AG08395 (cell line): Measurements from ENCODE around the gene CHAD.
"Not testable (repeated sequence)": the region's sequence is repeated elsewhere in the genome, so short reads cannot be mapped to it uniquely, and the experiment has no call there.

Experiments used
- DNase-seq: peaks from one replicate; pipeline ENCODE4 v3.0.0; 2012; ENCODE audit warnings: mixed read lengths, low spot score

Gene CHAD

DNA sequence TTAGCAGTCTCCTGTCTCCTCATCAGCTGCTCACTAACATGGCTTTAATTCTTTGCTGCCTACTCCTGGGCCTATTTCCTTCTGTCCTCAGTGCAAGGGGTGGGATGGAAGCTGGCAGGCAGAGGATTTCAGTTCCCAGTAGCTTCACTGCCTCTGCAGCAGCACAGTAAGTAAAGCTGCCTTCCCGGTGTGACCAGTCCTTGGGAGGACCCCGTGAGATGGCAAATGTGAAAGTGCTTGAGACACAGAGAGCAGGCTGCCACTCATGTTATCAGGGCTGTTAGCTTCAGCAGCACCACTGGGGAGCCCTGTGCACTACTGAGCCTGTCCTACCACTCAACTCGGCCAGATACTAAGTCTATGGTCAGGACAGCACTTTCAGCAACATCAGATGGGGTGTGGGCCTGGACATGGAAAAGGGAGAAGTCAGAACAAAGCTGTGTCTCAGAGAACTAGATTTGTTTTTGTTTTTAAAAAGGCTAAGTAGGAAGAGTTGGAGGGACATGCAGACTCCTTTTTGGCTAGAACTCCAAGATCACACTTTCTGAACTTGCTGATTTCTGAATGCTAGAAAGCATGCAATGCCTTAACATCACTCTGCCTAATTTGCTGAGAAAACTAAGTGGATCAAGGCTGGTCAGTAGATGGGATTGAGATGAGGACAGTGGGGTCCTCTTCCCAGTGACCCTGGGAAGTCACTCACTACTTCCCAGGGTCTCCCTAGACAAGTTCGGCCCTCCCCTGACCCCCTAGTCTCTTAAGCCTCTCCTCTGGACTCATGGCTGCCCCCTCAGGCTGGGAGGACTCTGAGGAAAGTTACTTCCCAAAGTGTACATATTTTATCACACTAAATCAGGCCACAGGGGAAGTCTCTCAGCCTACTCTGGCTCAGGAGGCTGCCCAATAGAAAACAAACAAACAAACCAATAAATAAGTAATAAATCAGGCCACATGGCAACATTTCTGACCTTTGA, 41.6 kb downstream of the CHAD start:
- DNase-seq: peak; percentile 57

DNA sequence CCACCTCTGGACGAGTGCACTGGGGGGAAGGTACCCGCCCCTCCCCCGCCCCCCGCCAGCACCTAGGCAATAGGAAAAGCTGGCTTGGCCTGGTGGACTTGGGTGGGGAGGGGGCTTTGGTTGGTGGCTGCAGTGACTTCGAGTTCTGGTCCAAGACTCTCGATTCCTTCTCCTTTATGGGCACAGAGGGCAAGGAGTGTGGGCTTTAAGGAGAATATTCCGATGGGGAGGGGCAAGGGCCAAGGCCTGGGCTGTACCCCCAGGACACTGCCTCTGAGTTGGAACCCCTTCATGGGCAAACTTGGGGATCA, 42.3 kb downstream of the CHAD start:
- DNase-seq: no peak

DNA sequence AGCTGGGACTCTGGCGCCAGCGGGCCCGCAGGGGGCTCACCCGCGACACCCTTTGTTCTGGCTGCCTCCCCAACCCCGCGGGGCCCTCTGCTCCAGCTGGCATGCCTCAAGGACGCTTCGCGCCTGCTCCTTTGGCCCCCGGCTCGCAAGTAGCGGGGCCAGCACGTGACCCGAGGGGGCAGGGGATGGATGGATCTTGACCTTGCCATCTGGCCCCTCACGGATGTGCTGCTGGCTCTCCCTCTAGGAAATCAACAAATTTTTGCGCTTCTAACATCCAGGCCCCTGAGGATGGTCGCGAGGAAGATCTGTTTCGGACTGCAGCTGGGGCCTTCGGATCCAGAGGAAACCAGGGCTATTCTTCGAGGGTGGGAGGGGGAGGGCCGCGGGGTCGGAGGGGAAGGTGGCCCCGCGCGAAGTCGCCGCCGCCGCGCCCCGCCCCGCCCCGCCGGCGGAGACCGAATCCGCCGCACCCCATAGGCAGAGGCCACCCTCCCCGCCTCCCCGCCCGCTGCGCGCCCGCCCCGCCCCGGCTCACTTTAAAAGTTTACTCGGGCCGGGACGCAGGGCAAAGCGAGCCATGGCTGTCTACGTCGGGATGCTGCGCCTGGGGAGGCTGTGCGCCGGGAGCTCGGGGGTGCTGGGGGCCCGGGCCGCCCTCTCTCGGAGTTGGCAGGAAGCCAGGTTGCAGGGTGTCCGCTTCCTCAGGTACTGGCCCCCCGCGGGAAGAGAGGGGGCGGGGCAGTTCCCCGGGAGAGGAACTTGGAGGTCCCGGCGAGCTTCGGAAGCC, 42.8 kb downstream of the CHAD start, which contains the start of gene ACSF2:
TSS of gene ACSF2 (plus strand) at position 537 of the 790 bp plus-strand sequence. CDS start at position 581, 44 bp downstream.
- peak; percentile 88 for DNase-seq

DNA sequence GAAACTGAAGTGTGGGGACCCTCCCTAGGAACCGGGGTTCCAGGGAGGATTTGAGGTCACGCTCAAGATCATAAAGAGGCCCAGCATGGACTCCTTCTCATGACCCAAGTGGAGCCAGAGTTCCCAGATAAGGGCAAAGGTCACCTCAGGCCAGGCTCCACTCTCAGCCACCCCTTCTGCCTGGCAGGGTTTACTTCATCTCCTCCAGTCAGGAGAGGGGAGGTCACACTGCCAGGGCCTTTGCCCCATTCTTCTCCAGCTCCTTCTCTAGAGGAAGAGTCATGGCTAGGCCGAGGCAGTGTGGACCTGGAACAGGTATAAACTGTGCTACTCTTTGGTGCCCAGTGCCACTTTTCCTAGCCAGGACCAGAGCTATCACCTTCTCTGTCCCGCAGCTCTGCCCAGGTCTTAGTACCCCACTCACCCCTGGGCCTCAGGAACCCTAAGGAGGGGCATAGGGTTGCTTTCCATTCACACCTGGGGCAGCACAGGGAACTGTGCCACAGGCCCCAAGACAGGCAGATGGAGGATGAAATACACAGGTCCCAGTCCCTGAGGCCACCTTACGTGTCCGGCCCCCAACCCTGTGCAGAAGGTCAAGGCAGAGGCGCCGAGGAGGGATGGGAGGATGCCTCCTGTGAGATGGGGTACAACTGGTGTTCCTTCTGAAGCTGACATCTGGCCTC, 43.5 kb downstream of the CHAD start:
- DNase-seq: no peak

DNA sequence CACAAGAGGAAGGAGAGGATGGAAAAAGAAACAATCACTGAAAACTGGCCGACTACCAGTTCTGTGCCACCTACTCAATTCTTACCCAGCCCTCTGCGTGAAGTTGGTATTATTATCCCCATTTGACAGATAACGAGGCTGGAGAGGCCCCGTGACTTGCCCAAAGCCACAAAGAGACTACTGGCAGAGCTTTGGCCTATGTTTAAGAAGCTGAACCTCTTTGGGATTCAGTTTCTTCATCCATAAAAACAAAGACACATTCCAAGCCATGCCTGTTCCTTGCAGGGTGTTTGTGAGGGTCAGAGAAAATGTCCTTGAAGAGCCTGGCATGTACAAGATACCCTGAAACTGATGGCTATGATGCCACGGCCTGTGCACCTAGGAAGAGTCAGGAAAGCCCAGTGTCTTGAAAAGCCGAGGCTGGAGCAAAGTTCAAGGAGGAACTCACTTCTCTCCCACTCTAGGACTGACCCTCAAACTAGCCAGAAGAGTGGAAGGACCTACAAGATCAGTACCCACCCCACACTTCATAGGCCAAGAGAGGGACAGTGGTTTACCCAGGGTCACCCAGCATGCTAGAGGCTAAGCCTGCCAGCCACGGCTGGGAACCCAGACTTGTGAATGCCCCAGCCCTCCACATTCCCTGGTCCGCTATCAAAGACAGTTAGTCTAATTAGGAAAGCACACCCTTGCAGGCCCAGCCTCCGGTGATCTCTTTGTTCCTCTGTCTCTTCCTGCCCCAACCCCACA, 44.3 kb downstream of the CHAD start:
- no peak for DNase-seq

DNA sequence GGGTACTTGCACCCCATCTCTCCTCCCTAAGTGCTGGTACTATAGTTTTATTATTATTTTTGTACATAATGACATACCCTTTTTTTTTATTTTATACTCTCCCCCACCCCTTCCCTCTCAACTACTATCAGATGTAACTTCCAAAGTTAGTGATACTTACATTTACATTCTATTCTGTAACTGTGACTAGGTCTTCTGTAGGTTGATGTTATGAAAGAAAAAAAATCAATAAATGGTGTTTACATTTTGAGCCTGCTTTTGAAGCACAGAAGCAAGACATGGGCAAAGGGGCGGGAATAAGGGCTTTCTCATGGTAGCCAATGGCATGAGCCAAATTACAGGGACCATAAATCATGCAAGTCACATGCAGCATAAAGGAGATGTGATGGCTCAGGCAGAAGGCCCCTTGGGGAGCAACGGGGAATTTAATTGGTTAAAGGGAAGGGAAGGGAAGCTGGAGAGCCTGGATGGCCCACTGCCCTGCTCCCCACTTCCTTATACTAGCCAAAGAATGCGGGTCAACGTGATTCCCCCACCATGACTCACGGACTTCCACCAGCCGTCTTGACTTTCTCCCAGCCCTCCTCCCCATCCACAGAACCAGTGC, 45.0 kb downstream of the CHAD start:
- peak; percentile 75 for DNase-seq

DNA sequence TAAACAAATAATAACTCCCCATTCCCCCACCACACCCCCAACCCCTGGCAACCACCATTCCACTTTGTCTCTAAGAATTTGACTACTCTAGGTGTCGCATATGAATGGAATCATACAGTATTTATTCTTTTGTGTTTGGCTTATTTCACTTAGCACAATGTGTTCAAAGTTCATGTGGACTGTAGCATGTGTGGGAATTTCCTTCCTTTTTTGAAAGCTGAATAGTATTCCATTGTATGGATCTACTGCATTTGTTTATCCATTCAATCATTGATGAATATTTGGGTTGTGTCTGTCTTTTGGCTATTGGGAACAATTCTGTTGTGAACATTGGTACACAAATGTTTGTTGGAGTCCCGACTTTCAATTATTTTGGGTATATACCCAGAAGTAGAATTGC, 45.9 kb downstream of the CHAD start:
- no peak for DNase-seq

DNA sequence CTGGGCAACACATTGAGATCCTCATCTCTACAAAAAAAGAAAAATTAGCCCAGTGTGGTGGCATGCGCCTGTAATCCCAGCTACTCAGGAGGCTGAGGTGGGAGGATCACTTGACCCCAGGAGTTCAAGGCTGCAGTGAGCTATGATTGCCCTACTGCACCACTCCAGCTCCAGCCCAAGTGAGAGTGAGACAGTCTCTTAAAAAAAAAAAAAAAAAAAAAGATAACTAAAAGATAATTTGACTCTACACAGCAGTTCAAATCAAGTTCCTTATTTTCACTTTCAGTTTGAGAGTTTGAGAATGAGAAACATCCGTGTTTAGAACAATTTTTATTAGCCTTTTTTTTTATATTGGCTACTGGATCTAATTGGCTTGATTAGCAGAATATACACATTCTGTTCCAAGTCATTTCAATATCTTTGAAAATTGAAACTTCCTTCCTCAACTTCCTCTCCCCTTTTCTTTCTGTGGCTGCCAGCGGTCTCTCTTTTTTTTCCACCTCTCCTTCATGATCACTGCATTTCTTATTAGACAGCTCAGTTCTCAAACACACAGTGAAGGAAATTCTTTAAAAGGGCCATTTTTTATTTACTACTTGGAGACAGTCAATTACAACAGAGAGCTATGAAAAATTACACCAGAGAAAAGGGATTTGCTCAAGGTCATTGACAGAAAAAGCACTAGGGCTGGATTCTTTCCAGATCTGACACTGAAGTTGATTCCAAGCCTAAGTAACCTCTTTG, 47.2 kb downstream of the CHAD start:
- DNase-seq: no peak

DNA sequence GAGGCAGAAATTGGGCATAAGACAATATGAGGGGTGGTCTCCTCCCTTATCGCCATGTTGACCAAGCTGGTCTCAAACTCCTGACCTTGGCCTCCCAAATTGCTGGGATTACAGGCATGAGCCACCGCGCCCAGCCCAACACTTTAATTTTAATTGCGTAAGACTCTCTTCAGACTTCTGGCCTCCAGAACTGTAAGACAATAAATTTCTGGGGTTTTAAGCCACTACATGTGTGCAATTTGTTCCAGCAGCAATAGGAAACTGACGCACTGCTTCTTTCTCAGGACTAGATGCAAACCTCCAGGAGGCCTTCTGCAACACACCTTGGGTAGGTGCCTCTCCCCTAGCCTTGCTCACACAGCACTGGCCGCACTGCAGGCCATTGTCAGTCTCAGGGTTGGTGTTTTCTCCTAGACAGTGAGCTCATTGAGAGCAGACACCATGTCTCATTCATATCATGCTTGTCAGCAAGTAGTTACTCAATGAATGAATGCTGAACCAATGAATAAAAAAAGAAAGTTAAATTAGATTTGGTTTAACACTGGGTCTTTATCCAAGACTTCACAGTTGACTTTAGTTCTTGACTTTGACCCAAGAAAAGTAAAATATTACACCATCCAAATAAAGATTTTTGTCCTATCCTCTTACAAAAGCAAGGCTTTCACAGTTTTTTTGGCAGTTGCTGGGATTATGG, 48.1 kb downstream of the CHAD start:
- peak; percentile 35 for DNase-seq

DNA sequence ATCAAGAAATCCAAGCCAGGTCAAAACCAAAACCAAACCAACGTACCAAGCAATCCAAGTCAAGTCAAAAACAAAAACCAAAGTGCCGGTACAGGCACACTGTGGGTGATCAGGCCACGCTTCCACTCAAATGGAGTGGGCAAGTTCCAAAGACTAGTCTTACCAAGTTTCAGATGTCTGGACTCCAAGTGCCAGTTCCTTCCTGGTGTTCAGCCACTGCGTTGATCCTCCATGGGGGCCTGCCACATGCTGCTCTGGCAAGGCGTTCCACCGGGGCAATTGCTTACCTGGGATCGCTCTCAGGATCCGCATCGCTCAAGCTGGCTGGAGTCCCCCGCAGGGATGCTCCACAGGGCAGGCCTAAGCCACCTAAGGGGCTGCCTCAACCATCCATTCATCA, 49.1 kb downstream of the CHAD start:
- DNase-seq: not testable (repeated sequence)

DNA sequence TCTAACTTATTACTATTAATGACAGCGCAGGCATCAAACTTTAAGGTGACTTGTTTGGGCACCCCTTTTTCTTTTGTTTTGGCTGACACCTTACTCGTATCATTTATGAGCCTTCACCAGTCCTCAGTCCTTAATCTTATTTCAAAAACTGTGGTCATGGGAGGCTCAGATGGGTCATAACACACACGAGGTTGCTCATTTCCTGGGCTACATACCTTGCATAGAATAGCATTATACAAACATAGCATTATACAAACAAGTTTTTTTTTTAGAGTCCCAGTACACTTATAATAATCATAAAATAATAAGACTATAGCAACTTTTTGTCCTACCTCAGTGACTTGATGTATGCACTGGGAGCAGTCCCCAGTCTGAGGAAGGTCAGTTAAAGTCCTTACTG, 53.9 kb downstream of the CHAD start:
- no peak for DNase-seq
